VCaP (cell line): Measurements from ENCODE around the gene TSHZ1.

Experiments used
- H3K27ac ChIP-seq: fragments of 450-650 bp; 2 replicates; pipeline ENCODE4 v1.5.1; 2017
- CTCF ChIP-seq: fragments of 450-650 bp; conservative IDR thresholded peaks from 2 replicates; pipeline ENCODE4 v1.5.1; 2017; ENCODE audit warnings: mild to moderate bottlenecking, moderate library complexity

TSHZ1 gene

GRCh38 chr18:75214766-75215510 lies 4.3 kb downstream of the TSHZ1 start:
- no peak for TF ChIP-seq CTCF
- no peak overlapping the region for H3K27ac ChIP-seq

- no peak for TF ChIP-seq CTCF
- H3K27ac ChIP-seq, result no peak overlapping the region
Observed at GRCh38 chr18:75215663-75216062, 5.1 kb downstream of the TSHZ1 start.

GRCh38 chr18:75216212-75216910 lies 5.8 kb downstream of the TSHZ1 start:
- TF ChIP-seq CTCF, result no peak
- no peak overlapping the region for H3K27ac ChIP-seq

GRCh38 chr18:75216911-75217689 lies 6.5 kb downstream of the TSHZ1 start:
- TF ChIP-seq CTCF, result no peak
- no peak overlapping the region for H3K27ac ChIP-seq

- TF ChIP-seq CTCF, result no peak
- no peak overlapping the region for H3K27ac ChIP-seq
Observed at GRCh38 chr18:75218065-75218923, 7.7 kb downstream of the TSHZ1 start.

GRCh38 chr18:75219745-75220375 lies 9.3 kb downstream of the TSHZ1 start:
- no peak for TF ChIP-seq CTCF

More at GRCh38 chr18:75219745-75220375, 9.3 kb downstream of the TSHZ1 start:
- H3K27ac ChIP-seq, result no peak overlapping the region
